Spleen (tissue), 11 donors: ENCODE measurements around the gene TNKS1BP1. TPM values are rescaled to one million over a fixed set of nuclear protein-coding genes. Genes with fewer than 3 reads are reported as not detected.

Source experiments
- DNase-seq: peaks from one replicate; pipeline ENCODE4 v3.0.0-alpha.2; 2020
- H3K27ac ChIP-seq, 8 donors: fragments of 200-600 bp; sonication (generic) in 7 of 8; 1 replicate in 4 of 8; 2 replicates in 4 of 8; pipeline versions ENCODE4 v1.5.0 to v1.8.0; 2016 to 2021; ENCODE audit warnings: inconsistent platforms in 4 of 8, mild to moderate bottlenecking in 4 of 8, moderate library complexity in 1 of 8
- H3K27me3 ChIP-seq, 7 donors: fragments of 200-600 bp; sonication (generic) in 6 of 7; replicated peaks in 1 of 7; 1 replicate in 4 of 7; 2 replicates in 3 of 7; pipeline versions ENCODE4 v1.5.0 to v1.8.0; 2016 to 2021; ENCODE audit warnings: inconsistent platforms in 3 of 7, mild to moderate bottlenecking in 1 of 7
- H3K36me3 ChIP-seq, 6 donors: fragments of 200-600 bp; sonication (generic) in 5 of 6; 1 replicate in 4 of 6; 2 replicates in 2 of 6; pipeline versions ENCODE4 v1.5.0 to v1.8.0; 2016 to 2021; ENCODE audit warnings: inconsistent platforms in 2 of 6
- H3K4me1 ChIP-seq, 6 donors: fragments of 200-600 bp; sonication (generic) in 5 of 6; 1 replicate in 3 of 6; 2 replicates in 3 of 6; pipeline versions ENCODE4 v1.5.0 to v1.8.0; 2016 to 2021; ENCODE audit warnings: inconsistent platforms in 3 of 6
- H3K4me3 ChIP-seq, 8 donors: fragments of 200-600 bp; sonication (generic) in 7 of 8; 1 replicate in 4 of 8; 2 replicates in 4 of 8; pipeline versions ENCODE4 v1.5.0 to v1.8.0; 2016 to 2021; ENCODE audit warnings: inconsistent platforms in 4 of 8, mild to moderate bottlenecking in 4 of 8, moderate library complexity in 2 of 8
- H3K9me3 ChIP-seq, 8 donors: fragments of 200-600 bp; sonication (generic) in 7 of 8; 1 replicate in 4 of 8; 2 replicates in 4 of 8; pipeline versions ENCODE4 v1.5.0 to v1.8.0; 2016 to 2021; ENCODE audit warnings: inconsistent platforms in 4 of 8
- POLR2A ChIP-seq, 3 donors: fragments of 450-650 bp; IDR thresholded peaks; one replicate each; pipeline ENCODE4 v1.5.1; 2017; ENCODE audit warnings: antibody characterized with exemption in 3 of 3, mild to moderate bottlenecking in 1 of 3
- POLR2AphosphoS5 ChIP-seq, 3 donors: sonication (generic); formaldehyde crosslinking; IDR thresholded peaks; one replicate each; pipeline ENCODE4 v1.5.1; 2017; ENCODE audit warnings: antibody characterized with exemption in 3 of 3
- WGBS, 5 donors: extraction: QIAGEN DNeasy Blood & Tissue Kit in 3 of 5; methylation state at CpG; one replicate each; pipeline versions ENCODE4 v1.1.5 to v1.1.7; 2013 to 2018; 5-methylcytosine and 5-hydroxymethylcytosine counted together
- intact Hi-C: fragments of 100-400 bp; cut with DNase I; formaldehyde crosslinking; loops from one replicate; pipeline ENCODE4 v1.15.0; 2023; ENCODE audit warnings: low total_unique reads
- polyA plus RNA-seq, 3 donors: library from polyadenylated mRNA; stranded (reverse); fragments of 200-250 nt; gene quantifications; one replicate each; pipeline ENCODE4 v1.2.1, GENCODE V29; 2013
- total RNA-seq, 7 donors: library from RNA; depleted of rRNA in 3 of 7; stranded (reverse); fragments of >200 nt in 3 of 7; fragmentation: NEBNext Ultra II Directional in 4 of 7; extraction: Animal tissue kit (Norgen Biotek cat#: 25700) in 4 of 7; gene quantifications; one replicate each; pipeline versions ENCODE4 v1.1.0 to v1.2.1, GENCODE V29; 2016 to 2021
- TF ChIP-seq, protein P1 (sequence below), 11 experiments: fragments of 200-600 bp in 7 of 11; fragments of 450-650 bp in 4 of 11; sonication (generic) in 4 of 11; IDR thresholded peaks in 8 of 11; conservative IDR thresholded peaks in 3 of 11; 1 replicate in 7 of 11; 2 replicates in 4 of 11; pipeline versions ENCODE4 v1.4.0 to v1.8.0; 2016 to 2021; ENCODE audit warnings: antibody characterized with exemption in 11 of 11, inconsistent platforms in 4 of 11, mild to moderate bottlenecking in 1 of 11
- donor health status: healthy with polysubstance abuse.
- donor health status: DM: no; HTN: no; CAD: no; lungs with moderate emphysema.
- donor health status: DM: no; HTN: no; CAD: no.
- donor health status: Bipolar disorder and iron deficiency.
- donor health status: healthy.
- donor health status: DM: no; HTN: no; CAD: no.
- donor health status: DM: yes; HTN: yes; CAD: no.

The TNKS1BP1 gene
- total and polyA plus RNA-seq, 10 donors = 19.8 to 126 (median 48.2) TPM

DNA sequence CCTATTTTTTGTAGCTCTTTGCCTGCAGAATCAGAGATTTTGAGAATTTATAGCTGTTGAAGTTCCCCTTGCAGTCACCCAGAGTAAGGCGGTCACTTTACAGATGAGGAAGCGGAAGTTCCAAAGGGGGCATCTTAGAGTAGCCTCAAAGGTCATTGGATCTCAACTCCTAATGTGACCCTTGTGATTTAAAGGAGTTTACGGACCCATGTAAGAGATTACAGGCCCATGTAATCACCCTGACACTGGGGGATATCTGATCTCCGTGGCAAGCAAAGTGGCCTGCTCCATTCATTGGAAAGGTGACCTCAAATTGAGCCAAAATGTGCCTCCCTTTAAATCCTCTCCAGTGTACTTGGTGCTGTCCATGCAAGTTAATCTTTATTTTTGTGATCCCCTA, 29.1 kb upstream of the TNKS1BP1 start:
- TF ChIP-seq, protein P1, sequence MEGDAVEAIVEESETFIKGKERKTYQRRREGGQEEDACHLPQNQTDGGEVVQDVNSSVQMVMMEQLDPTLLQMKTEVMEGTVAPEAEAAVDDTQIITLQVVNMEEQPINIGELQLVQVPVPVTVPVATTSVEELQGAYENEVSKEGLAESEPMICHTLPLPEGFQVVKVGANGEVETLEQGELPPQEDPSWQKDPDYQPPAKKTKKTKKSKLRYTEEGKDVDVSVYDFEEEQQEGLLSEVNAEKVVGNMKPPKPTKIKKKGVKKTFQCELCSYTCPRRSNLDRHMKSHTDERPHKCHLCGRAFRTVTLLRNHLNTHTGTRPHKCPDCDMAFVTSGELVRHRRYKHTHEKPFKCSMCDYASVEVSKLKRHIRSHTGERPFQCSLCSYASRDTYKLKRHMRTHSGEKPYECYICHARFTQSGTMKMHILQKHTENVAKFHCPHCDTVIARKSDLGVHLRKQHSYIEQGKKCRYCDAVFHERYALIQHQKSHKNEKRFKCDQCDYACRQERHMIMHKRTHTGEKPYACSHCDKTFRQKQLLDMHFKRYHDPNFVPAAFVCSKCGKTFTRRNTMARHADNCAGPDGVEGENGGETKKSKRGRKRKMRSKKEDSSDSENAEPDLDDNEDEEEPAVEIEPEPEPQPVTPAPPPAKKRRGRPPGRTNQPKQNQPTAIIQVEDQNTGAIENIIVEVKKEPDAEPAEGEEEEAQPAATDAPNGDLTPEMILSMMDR (IDR thresholded peaks at IDR 0.05 in 8 of 11, conservative IDR thresholded peaks at IDR 0.05 in 3 of 11) = no peak
- no peak for TF ChIP-seq POLR2A (IDR thresholded peaks at IDR 0.05)
- TF ChIP-seq POLR2AphosphoS5 (IDR thresholded peaks at IDR 0.05) = no peak
- Histone ChIP-seq H3K4me3 (no peak overlapping the region), H3K4me1 (peaks cover 0 to 20% (median 3%) of the 10 kb centered on the region in 6 donors), H3K9me3 (peaks cover 0 to 9% (median 0%) of the 10 kb centered on the region in 8 donors), H3K36me3 (no peaks in the 10 kb centered on the region), H3K27me3 (peaks cover 0 to 7% (median 0%) of the 10 kb centered on the region in 7 donors), H3K27ac (no peak overlapping the region)
- no peak for DNase-seq
- 62 to 82% (median 68%) methylated on average over 4 of the region's 4 CpGs for WGBS, 5 donors
- intact Hi-C loops = no loop called here

DNA sequence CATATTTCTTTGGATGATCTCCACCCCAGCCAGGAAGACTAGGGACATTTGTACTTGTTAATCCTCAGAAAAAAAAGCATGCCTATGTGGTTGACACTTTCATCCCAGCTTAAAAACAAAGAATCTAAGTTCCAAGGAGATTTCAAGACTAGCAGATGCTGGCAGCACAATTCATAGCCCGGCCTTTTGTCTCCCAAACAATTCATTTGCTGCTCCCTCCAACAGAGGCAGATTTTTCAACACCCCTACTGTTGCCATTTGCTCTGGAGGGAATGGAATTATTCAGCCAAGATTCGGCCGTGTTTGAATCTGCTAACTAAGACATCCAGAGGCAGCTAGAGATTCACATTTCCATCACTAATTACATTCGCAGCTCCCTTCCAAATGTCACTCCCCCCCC, 28.7 kb upstream of the TNKS1BP1 start:
- Histone ChIP-seq H3K27ac (no peak overlapping the region), H3K36me3 (no peaks in the 10 kb centered on the region), H3K4me1 (peaks cover 0 to 20% (median 3%) of the 10 kb centered on the region in 6 donors), H3K4me3 (no peak overlapping the region), H3K9me3 (peaks cover 0 to 9% (median 0%) of the 10 kb centered on the region in 8 donors), H3K27me3 (peaks cover 0 to 7% (median 0%) of the 10 kb centered on the region in 7 donors)
- no peak for DNase-seq
- TF ChIP-seq POLR2A (IDR thresholded peaks at IDR 0.05) = no peak
- no peak for TF ChIP-seq POLR2AphosphoS5 (IDR thresholded peaks at IDR 0.05)
- TF ChIP-seq, protein P1 (IDR thresholded peaks at IDR 0.05 in 8 of 11, conservative IDR thresholded peaks at IDR 0.05 in 3 of 11) = no peak
- WGBS, 5 donors = 69 to 76% (median 74%) methylated on average over 4 of the region's 4 CpGs
- intact Hi-C loops = no loop called here

DNA sequence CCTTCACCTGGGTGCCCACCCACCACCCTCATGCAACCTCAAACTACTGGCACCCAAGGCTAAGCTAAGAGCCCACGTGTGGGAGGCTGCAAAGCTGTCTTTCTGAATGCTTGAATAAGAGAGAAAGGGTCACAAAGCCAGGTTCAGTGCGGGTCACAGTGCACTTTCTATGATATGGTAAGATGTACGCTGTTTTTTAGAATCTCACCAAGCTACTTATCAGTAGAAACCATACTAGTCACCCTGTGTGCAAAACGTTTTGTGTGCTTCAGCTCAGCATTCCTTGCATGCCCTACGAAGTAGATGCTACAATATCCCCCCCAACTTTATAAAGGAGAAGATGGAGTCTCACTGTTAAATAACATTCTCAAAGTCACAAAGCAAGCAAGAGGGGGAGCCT, 28.3 kb upstream of the TNKS1BP1 start:
- WGBS, 5 donors = 55 to 71% (median 66%) methylated on average over 5 of the region's 5 CpGs
- H3K27me3 ChIP-seq = peaks cover 0 to 7% (median 0%) of the 10 kb centered on the region in 7 donors
- intact Hi-C loops = no loop called here
- no peaks in the 10 kb centered on the region for H3K36me3 ChIP-seq
- no peak overlapping the region for H3K27ac ChIP-seq
- peaks cover 0 to 20% (median 3%) of the 10 kb centered on the region in 6 donors for H3K4me1 ChIP-seq
- peaks cover 0 to 9% (median 0%) of the 10 kb centered on the region in 8 donors for H3K9me3 ChIP-seq
- TF ChIP-seq POLR2A (IDR thresholded peaks at IDR 0.05) = no peak
- TF ChIP-seq POLR2AphosphoS5 (IDR thresholded peaks at IDR 0.05) = no peak
- TF ChIP-seq, protein P1 (IDR thresholded peaks at IDR 0.05 in 8 of 11, conservative IDR thresholded peaks at IDR 0.05 in 3 of 11) = no peak
- H3K4me3 ChIP-seq = no peak overlapping the region
- DNase-seq = no peak

DNA sequence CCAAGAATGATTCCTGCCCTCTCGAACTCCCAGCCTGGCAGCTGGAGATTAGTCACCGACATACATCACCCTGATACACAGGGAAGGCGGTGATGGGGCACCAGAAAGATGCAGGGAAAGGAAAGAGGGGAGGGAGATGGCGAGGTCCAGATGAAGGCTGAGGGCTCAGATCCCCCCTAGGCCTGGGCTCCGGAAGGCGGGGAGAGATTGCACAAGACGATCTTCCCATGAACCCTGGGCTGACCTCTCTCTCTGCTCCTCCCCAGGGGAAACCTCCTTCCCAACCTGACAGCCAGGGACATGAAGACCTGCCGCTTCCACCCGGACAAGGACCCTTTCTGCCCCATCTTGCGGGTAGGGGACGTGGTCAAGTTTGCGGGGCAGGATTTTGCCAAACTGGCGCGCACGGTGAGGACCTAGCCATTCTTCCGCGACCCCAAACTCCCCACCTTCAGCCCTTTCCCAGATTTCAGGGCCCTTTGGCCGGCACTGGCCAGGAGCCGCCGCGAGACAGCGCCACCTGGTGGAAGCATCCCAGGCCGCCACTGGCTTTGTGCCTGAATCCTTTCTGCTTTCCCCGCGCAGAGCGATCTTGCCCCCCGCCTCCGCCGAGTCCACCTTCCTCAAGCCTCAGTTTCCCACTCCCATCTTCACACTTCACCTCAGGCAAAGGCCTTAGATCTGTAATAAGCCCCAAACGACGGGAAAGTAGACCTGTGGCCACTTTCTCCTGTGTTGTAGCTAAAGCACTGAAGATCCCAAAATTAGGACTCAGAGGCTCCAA, 24.9 kb upstream of the TNKS1BP1 start:
- Histone ChIP-seq H3K27ac (no peak overlapping the region), H3K4me1 (peaks cover 0 to 17% (median 9%) of the 10 kb centered on the region in 6 donors), H3K27me3 (peaks cover 0 to 7% (median 0%) of the 10 kb centered on the region in 7 donors), H3K9me3 (peaks cover 0 to 9% (median 0%) of the 10 kb centered on the region in 8 donors), H3K4me3 (no peak overlapping the region), H3K36me3 (no peaks in the 10 kb centered on the region)
- intact Hi-C loops = loop anchor here (10.0 kb wide), 1 partner anchor 295 kb away; the partner anchor contains the start of gene YPEL4
- DNase-seq = peak; percentile 90
- 29 to 31% (median 29%) methylated on average over 31 of the region's 31 CpGs for WGBS, 5 donors
- TF ChIP-seq POLR2A (IDR thresholded peaks at IDR 0.05) = no peak
- peak; percentile 5 to 59 (median 43) for TF ChIP-seq POLR2AphosphoS5 (IDR thresholded peaks at IDR 0.05)
- TF ChIP-seq, protein P1 (IDR thresholded peaks at IDR 0.05 in 8 of 11, conservative IDR thresholded peaks at IDR 0.05 in 3 of 11) = peak; percentile 54 to 90 (median 85)
